ENCODE measurements around the gene PRLR. TPM values are rescaled to one million over a fixed set of nuclear protein-coding genes. Genes with fewer than 3 reads are reported as not detected.
A peak's percentile ranks its signal among the peaks of the same experiment; 100 is the strongest.

The PRLR gene
- total and polyA plus RNA-seq, 2 of the 13 experiments (the other 11 are each of a cell fraction or from before 2014, with no cell fraction given) = 12.2 to 13.3 TPM

- TF ChIP-seq EP300 (IDR thresholded peaks at IDR 0.05; ENCODE audit: low read depth in 2 of 2, low read length in 2 of 2) (0 out of 4 replicates have a peak, but pooled peaks of 1 of the 2 experiments have one; percentile 13), EP300 (CRISPR knock-in tag; IDR thresholded peaks at IDR 0.05; ENCODE audit: borderline replicate concordance) (no peak), FOXP4 (CRISPR knock-in tag; IDR thresholded peaks at IDR 0.05) (0 out of 2 replicates have a peak, but pooled peaks have one; percentile 10), ZNF205 (CRISPR knock-in tag; IDR thresholded peaks at IDR 0.05) (0 out of 2 replicates have a peak, but pooled peaks have one; percentile 11), PBX2 (CRISPR knock-in tag; IDR thresholded peaks at IDR 0.05) (no peak), SOX6 (IDR thresholded peaks at IDR 0.05) (no peak), SOX6 (CRISPR knock-in tag; IDR thresholded peaks at IDR 0.05) (peak; percentile 27; the same call in 1 of the 2 replicates), TCF7 (IDR thresholded peaks at IDR 0.05; ENCODE audit: low read depth) (no peak), ZNF616 (CRISPR knock-in tag; IDR thresholded peaks at IDR 0.05; ENCODE audit: low read depth) (no peak), ZFY (CRISPR knock-in tag; IDR thresholded peaks at IDR 0.05) (0 out of 2 replicates have a peak, but pooled peaks have one; percentile 2), ISL2 (CRISPR knock-in tag; IDR thresholded peaks at IDR 0.05) (peak; percentile 32; the same call in 1 of the 2 replicates), IKZF4 (CRISPR knock-in tag; IDR thresholded peaks at IDR 0.05; ENCODE audit: borderline replicate concordance, low read depth, not compliant biosample characterization) (no peak), ZNF496 (CRISPR knock-in tag; IDR thresholded peaks at IDR 0.05; ENCODE audit: insufficient replicate concordance) (no peak), NCOA2 (CRISPR knock-in tag; IDR thresholded peaks at IDR 0.05) (peak; percentile 27; the same call in 1 of the 2 replicates), ETV5 (CRISPR knock-in tag; IDR thresholded peaks at IDR 0.05; ENCODE audit: borderline replicate concordance) (peak; percentile 47; the same call in 1 of the 2 replicates)
- TF ChIP-seq, protein P1, sequence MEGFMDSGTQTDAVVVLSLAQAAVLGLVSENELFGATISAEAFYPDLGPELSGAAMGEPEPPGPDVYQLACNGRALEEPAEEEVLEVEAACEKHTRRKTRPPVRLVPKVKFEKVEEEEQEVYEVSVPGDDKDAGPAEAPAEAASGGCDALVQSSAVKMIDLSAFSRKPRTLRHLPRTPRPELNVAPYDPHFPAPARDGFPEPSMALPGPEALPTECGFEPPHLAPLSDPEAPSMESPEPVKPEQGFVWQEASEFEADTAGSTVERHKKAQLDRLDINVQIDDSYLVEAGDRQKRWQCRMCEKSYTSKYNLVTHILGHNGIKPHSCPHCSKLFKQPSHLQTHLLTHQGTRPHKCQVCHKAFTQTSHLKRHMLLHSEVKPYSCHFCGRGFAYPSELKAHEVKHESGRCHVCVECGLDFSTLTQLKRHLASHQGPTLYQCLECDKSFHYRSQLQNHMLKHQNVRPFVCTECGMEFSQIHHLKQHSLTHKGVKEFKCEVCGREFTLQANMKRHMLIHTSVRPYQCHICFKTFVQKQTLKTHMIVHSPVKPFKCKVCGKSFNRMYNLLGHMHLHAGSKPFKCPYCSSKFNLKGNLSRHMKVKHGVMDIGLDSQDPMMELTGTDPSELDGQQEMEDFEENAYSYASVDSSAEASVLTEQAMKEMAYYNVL (CRISPR knock-in tag; IDR thresholded peaks at IDR 0.05; ENCODE audit: borderline replicate concordance) = peak; percentile 38; the same call in 1 of the 2 replicates
- TF ChIP-seq, protein P2, sequence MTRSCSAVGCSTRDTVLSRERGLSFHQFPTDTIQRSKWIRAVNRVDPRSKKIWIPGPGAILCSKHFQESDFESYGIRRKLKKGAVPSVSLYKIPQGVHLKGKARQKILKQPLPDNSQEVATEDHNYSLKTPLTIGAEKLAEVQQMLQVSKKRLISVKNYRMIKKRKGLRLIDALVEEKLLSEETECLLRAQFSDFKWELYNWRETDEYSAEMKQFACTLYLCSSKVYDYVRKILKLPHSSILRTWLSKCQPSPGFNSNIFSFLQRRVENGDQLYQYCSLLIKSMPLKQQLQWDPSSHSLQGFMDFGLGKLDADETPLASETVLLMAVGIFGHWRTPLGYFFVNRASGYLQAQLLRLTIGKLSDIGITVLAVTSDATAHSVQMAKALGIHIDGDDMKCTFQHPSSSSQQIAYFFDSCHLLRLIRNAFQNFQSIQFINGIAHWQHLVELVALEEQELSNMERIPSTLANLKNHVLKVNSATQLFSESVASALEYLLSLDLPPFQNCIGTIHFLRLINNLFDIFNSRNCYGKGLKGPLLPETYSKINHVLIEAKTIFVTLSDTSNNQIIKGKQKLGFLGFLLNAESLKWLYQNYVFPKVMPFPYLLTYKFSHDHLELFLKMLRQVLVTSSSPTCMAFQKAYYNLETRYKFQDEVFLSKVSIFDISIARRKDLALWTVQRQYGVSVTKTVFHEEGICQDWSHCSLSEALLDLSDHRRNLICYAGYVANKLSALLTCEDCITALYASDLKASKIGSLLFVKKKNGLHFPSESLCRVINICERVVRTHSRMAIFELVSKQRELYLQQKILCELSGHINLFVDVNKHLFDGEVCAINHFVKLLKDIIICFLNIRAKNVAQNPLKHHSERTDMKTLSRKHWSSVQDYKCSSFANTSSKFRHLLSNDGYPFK (CRISPR knock-in tag; IDR thresholded peaks at IDR 0.05; ENCODE audit: borderline replicate concordance) = no peak
- TF ChIP-seq, protein P3, sequence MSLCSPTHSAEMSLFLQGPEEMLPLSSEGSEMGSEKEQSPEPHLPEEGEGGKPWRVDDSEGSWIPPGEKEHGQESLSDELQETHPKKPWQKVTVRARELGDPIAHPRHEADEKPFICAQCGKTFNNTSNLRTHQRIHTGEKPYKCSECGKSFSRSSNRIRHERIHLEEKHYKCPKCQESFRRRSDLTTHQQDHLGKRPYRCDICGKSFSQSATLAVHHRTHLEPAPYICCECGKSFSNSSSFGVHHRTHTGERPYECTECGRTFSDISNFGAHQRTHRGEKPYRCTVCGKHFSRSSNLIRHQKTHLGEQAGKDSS (CRISPR knock-in tag; IDR thresholded peaks at IDR 0.05; ENCODE audit: borderline replicate concordance, low read depth) = no peak
These were observed 71.5 kb downstream of the PRLR start (continued) for GRCh38 chr5:35158622-35159369.
